H1 (cell line): ENCODE results near the gene HDAC11. TPM values are rescaled to one million over a fixed set of nuclear protein-coding genes. Genes with fewer than 3 reads are reported as not detected.

Source experiments
- CTCF ChIA-PET: fragments of 300-600 bp; sonication (Branson Sonifier 250); formaldehyde crosslinking; loops from one replicate; lab custom pipeline; 2021; ENCODE audit not compliant: partially characterized antibody; lab: Charles Lee
- POLR2A ChIA-PET: fragments of 300-600 bp; sonication (Branson Sonifier 250); formaldehyde crosslinking; loops from one replicate; lab custom pipeline; 2021; ENCODE audit warnings: inconsistent platforms; ENCODE audit not compliant: partially characterized antibody; lab: Charles Lee
- DNase-seq, 2 experiments: peaks; one replicate each; pipeline versions ENCODE4 v3.0.0 to v3.0.0-alpha.2; 2010 to 2022; ENCODE audit warnings: low spot score in 2 of 2, low read depth in 1 of 2, mixed read lengths in 1 of 2
- FAIRE-seq: peaks from 2 replicates; lab custom pipeline; 2011; peaks lifted over from hg19 to GRCh38; lab: Jason Lieb, UNC
- H2AFZ ChIP-seq: 2 replicates; pipeline ENCODE4 v1.8.1; 2012; ENCODE audit warnings: low read length, inconsistent platforms
- H2AK5ac ChIP-seq: 2 replicates; pipeline ENCODE4 v1.6.1; 2013; ENCODE audit warnings: low read depth, low read length
- H2BK120ac ChIP-seq: replicated peaks from 2 replicates; pipeline ENCODE3; 2013; ENCODE audit warnings: low read depth, low read length, inconsistent platforms
- H2BK12ac ChIP-seq: 2 replicates; pipeline ENCODE4 v1.6.1; 2013; ENCODE audit warnings: low read depth, low read length
- H2BK15ac ChIP-seq: 2 replicates; pipeline ENCODE4 v1.6.1; 2013; ENCODE audit warnings: low read length
- H2BK20ac ChIP-seq: 2 replicates; pipeline ENCODE4 v1.6.1; 2013; ENCODE audit warnings: low read length
- H2BK5ac ChIP-seq: 2 replicates; pipeline ENCODE4 v1.6.1; 2013; ENCODE audit warnings: low read depth, low read length
- H3K14ac ChIP-seq: 2 replicates; pipeline ENCODE4 v1.6.1; 2013; ENCODE audit warnings: inconsistent platforms; ENCODE audit not compliant: insufficient read length
- H3K18ac ChIP-seq: 2 replicates; pipeline ENCODE4 v1.6.1; 2013; ENCODE audit warnings: low read length; ENCODE audit errors: extremely low read depth
- H3K23ac ChIP-seq: 2 replicates; pipeline ENCODE4 v1.6.1; 2013; ENCODE audit warnings: inconsistent platforms; ENCODE audit not compliant: insufficient read length
- H3K23me2 ChIP-seq: 2 replicates; pipeline ENCODE4 v1.6.1; 2013; ENCODE audit warnings: low read depth, low read length
- H3K27ac ChIP-seq: 2 replicates; pipeline ENCODE4 v1.6.1; 2011; ENCODE audit warnings: low read depth, low read length, inconsistent platforms
- H3K27me3 ChIP-seq, 4 experiments: replicated peaks in 1 of 4; 1 replicate in 1 of 4; 2 replicates in 3 of 4; pipeline versions ENCODE4 v1.6.1 to v1.8.1; 2011 to 2013; ENCODE audit warnings: low read length in 3 of 4, mild to moderate bottlenecking in 3 of 4, inconsistent platforms in 2 of 4, mixed read lengths in 2 of 4, moderate library complexity in 1 of 4; ENCODE audit not compliant: control insufficient read depth in 3 of 4, insufficient read depth in 3 of 4; ENCODE audit errors: extremely low read depth in 1 of 4
- H3K36me3 ChIP-seq, 4 experiments: 2 replicates each; pipeline versions ENCODE4 v1.6.1 to v1.8.1; 2011 to 2013; ENCODE audit warnings: mild to moderate bottlenecking in 4 of 4, low read length in 3 of 4, moderate library complexity in 2 of 4, control low read depth in 1 of 4, inconsistent platforms in 1 of 4; ENCODE audit not compliant: insufficient read depth in 4 of 4, control insufficient read depth in 2 of 4
- H3K4ac ChIP-seq: replicated peaks from 2 replicates; pipeline ENCODE3; 2013; ENCODE audit warnings: low read length, low read depth, mixed read lengths, inconsistent platforms; ENCODE audit not compliant: insufficient read length
- H3K4me1 ChIP-seq, 4 experiments: replicated peaks in 1 of 4; 1 replicate in 1 of 4; 2 replicates in 3 of 4; pipeline versions ENCODE4 v1.6.1 to v1.8.1; 2011 to 2013; ENCODE audit warnings: low read length in 3 of 4, inconsistent platforms in 2 of 4, mixed read lengths in 1 of 4; ENCODE audit not compliant: insufficient read depth in 4 of 4, control insufficient read depth in 3 of 4
- H3K4me2 ChIP-seq, 2 experiments: 2 replicates each; pipeline versions ENCODE4 v1.6.1 to v1.8.1; 2011 to 2013; ENCODE audit warnings: low read depth in 2 of 2, low read length in 2 of 2, control low read depth in 1 of 2, inconsistent platforms in 1 of 2, mild to moderate bottlenecking in 1 of 2; ENCODE audit not compliant: insufficient read depth in 1 of 2
- H3K4me3 ChIP-seq, 4 experiments: fragments of 200-600, 300-600 bp in 1 of 4; sonication (generic), shearing (Covaris generic), sonication (Bioruptor Twin) in 1 of 4; 2 replicates each; pipeline versions ENCODE4 v1.5.1 to v1.8.1; 2011 to 2016; ENCODE audit warnings: low read length in 4 of 4, low read depth in 3 of 4, control low read depth in 2 of 4, inconsistent platforms in 2 of 4, mild to moderate bottlenecking in 2 of 4, mixed read lengths in 1 of 4, moderate library complexity in 1 of 4; ENCODE audit not compliant: insufficient read depth in 2 of 4; ENCODE audit errors: extremely low read depth in 1 of 4
- H3K56ac ChIP-seq: replicated peaks from 2 replicates; pipeline ENCODE3; 2013; ENCODE audit warnings: low read depth, mild to moderate bottlenecking, mixed read lengths, low read length, inconsistent platforms; ENCODE audit not compliant: insufficient read length
- H3K79me1 ChIP-seq: 2 replicates; pipeline ENCODE4 v1.6.1; 2013; ENCODE audit warnings: low read depth, low read length, control low read depth
- H3K79me2 ChIP-seq, 2 experiments: 2 replicates each; pipeline versions ENCODE4 v1.6.1 to v1.8.1; 2012 to 2013; ENCODE audit warnings: low read length in 2 of 2, mild to moderate bottlenecking in 2 of 2, inconsistent platforms in 1 of 2; ENCODE audit not compliant: insufficient read depth in 2 of 2, control insufficient read depth in 1 of 2
- H3K9ac ChIP-seq, 4 experiments: replicated peaks in 1 of 4; 1 replicate in 1 of 4; 2 replicates in 3 of 4; pipeline versions ENCODE4 v1.6.1 to v1.8.1; 2011 to 2013; ENCODE audit warnings: low read depth in 3 of 4, low read length in 3 of 4, control low read depth in 2 of 4, mild to moderate bottlenecking in 2 of 4, moderate library complexity in 2 of 4, inconsistent platforms in 1 of 4; ENCODE audit errors: extremely low read depth in 1 of 4
- H3K9me3 ChIP-seq, 2 experiments: 2 replicates each; pipeline versions ENCODE4 v1.6.1 to v1.8.1; 2012 to 2013; ENCODE audit warnings: mild to moderate bottlenecking in 2 of 2, moderate library complexity in 2 of 2, control low read depth in 1 of 2, inconsistent platforms in 1 of 2, low read depth in 1 of 2, low read length in 1 of 2, mixed read lengths in 1 of 2; ENCODE audit not compliant: insufficient read depth in 2 of 2
- H4K20me1 ChIP-seq, 2 experiments: replicated peaks in 1 of 2; 2 replicates each; pipeline versions ENCODE3 to v1.8.1; 2011 to 2013; ENCODE audit warnings: inconsistent platforms in 2 of 2, low read length in 2 of 2, mild to moderate bottlenecking in 1 of 2; ENCODE audit not compliant: insufficient read depth in 2 of 2, control insufficient read depth in 1 of 2
- H4K5ac ChIP-seq: 2 replicates; pipeline ENCODE4 v1.6.1; 2013; ENCODE audit warnings: low read length, low read depth, mixed read lengths, inconsistent platforms; ENCODE audit not compliant: insufficient read length
- H4K8ac ChIP-seq: 2 replicates; pipeline ENCODE4 v1.8.0; 2013; ENCODE audit warnings: mild to moderate bottlenecking, moderate library complexity, low read length, inconsistent platforms; ENCODE audit not compliant: insufficient read depth; ENCODE audit errors: extremely low read depth
- H4K91ac ChIP-seq: replicated peaks from 2 replicates; pipeline ENCODE3; 2013; ENCODE audit warnings: low read length, mixed read lengths, inconsistent platforms; ENCODE audit not compliant: insufficient read length
- GTF2F1 ChIP-seq: IDR thresholded peaks from 2 replicates; pipeline ENCODE4 v1.6.1; 2012; ENCODE audit warnings: low read depth, low read length, improper control_type of control experiment, borderline replicate concordance
- HDAC2 ChIP-seq, 2 experiments: fragments of 300-600 bp in 1 of 2; sonication (generic) in 1 of 2; IDR thresholded peaks; 2 replicates each; pipeline ENCODE4 v1.6.1; 2011 to 2012; ENCODE audit warnings: low read depth in 2 of 2, low read length in 2 of 2, mild to moderate bottlenecking in 2 of 2, moderate library complexity in 2 of 2, borderline replicate concordance in 1 of 2, inconsistent platforms in 1 of 2
- KDM4A ChIP-seq: IDR thresholded peaks from one replicate; pipeline ENCODE4 v1.7.1; 2012; ENCODE audit warnings: low read depth, mild to moderate bottlenecking, moderate library complexity, low read length, inconsistent platforms; ENCODE audit not compliant: severe bottlenecking
- POLR2A ChIP-seq, 2 experiments: IDR thresholded peaks; 1 replicate in 1 of 2; 2 replicates in 1 of 2; pipeline ENCODE4 v1.6.1; 2011; ENCODE audit warnings: low read depth in 2 of 2, low read length in 2 of 2, mild to moderate bottlenecking in 2 of 2; ENCODE audit errors: control extremely low read depth in 1 of 2
- POLR2AphosphoS5 ChIP-seq: IDR thresholded peaks from 2 replicates; pipeline ENCODE4 v1.6.1; 2011; ENCODE audit warnings: low read depth, low read length
- POU5F1 ChIP-seq: IDR thresholded peaks from 2 replicates; pipeline ENCODE4 v1.6.1; 2011; ENCODE audit warnings: low read depth, mild to moderate bottlenecking, low read length, moderate library complexity
- RBBP5 ChIP-seq: IDR thresholded peaks from 2 replicates; pipeline ENCODE4 v1.7.1; 2012; ENCODE audit warnings: low read depth, mild to moderate bottlenecking, inconsistent platforms, low read length, moderate library complexity, borderline replicate concordance
- SIN3A ChIP-seq, 2 experiments: IDR thresholded peaks in 1 of 2; conservative IDR thresholded peaks in 1 of 2; 2 replicates each; pipeline ENCODE4 v1.6.1; 2011 to 2012; ENCODE audit warnings: low read length in 2 of 2, improper control_type of control experiment in 1 of 2, low read depth in 1 of 2, mild to moderate bottlenecking in 1 of 2
- WGBS, 2 experiments: shearing (Covaris generic) in 1 of 2; methylation state at CpG; one replicate each; pipeline versions ENCODE4 v1.1.6 to v1.1.7; 2013 to 2015; ENCODE audit warnings: low lambda C conversion rate in 2 of 2, mixed read lengths in 2 of 2, inconsistent platforms in 1 of 2, low coverage in 1 of 2, missing lambda C conversion rate in 1 of 2; ENCODE audit not compliant: insufficient replicate concordance in 2 of 2, insufficient coverage in 1 of 2, insufficient read length in 1 of 2; ENCODE audit errors: extremely low coverage in 1 of 2, missing lambda C conversion rate in 1 of 2; 5-methylcytosine and 5-hydroxymethylcytosine counted together
- polyA plus RNA-seq, 7 experiments: library from polyadenylated mRNA; depleted of rRNA in 3 of 7; stranded (reverse) in 5 of 7; unstranded in 2 of 7; fragments of >200 nt in 5 of 7; fragments of 200-250 nt in 2 of 7; gene quantifications; 1 replicate in 5 of 7; 2 replicates in 1 of 7; 4 replicates in 1 of 7; pipeline versions ENCODE4 v1.2.1 to v1.2.3, GENCODE V29; 2011 to 2013; ENCODE audit warnings: missing spikeins in 2 of 7, mixed read lengths in 2 of 7
- total RNA-seq: library from RNA; stranded (reverse); fragmentation: NEBNext Ultra II Directional; extraction: Animal tissue kit (Norgen Biotek cat#: 25700); gene quantifications from 2 replicates; pipeline ENCODE4 v1.2.1, GENCODE V29; 2021
- TF ChIP-seq, protein P1 (sequence below): IDR thresholded peaks from 2 replicates; pipeline ENCODE4 v1.6.1; 2012; ENCODE audit warnings: inconsistent platforms

HDAC11 gene
- total and polyA plus RNA-seq, 2 of the 8 experiments (the other 6 are each of a cell fraction or from before 2014, with no cell fraction given): 6.8 to 7.4 TPM

DNA sequence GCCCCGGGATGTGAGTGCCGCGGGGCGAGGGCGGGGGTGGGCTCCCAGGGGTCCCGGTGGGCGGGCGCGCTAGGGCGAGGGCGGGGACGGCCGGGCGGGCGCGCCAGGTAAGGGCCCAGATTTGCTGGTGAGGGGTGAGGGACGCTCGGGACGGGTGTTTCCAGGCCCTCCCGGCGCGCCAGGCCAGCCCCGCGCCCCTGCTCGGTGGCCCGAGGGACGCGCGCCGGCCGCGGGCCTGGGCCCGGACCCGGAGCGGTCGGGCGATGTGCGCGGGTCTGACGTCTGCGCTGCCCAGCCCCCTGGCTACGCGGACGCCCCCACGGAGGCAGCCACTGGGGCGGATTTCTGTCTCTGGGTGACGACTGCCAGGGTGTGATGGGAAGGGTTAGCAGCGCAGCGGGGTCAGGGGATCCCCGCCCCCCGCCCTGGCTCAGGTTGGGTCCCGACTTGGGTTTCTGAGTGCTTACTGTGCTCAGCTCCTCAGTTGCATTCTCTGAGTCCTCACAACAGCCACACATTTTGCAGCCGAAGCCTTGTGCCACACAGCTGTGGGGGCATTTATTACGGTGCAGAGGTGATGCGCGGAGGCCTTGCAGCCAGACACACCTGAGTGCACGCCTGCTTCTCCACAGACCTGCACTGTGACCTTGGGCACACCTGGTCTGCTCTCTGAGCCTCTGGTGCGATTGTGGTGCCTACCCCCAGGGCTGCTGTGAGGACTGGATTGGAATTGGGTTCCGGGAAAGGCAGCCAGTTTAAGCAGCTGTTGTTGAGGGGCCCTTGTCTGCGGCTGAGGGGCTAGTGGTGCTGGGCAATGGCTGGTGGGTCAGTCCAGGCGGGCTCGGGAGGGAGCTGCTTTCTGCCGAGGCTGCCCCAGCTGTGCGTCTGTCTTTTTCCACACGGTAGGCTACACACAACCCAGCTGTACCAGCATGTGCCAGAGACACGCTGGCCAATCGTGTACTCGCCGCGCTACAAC lies 523 bp downstream of the HDAC11 start:
- Histone ChIP-seq H2BK120ac (no peak overlapping the region), H3K36me3 (no peaks in the 10 kb centered on the region), H2BK12ac (no peak overlapping the region), H3K18ac (peak overlapping the region; percentile 83), H2BK5ac (no peak overlapping the region), H4K20me1 (no peaks in the 10 kb centered on the region), H2AK5ac (no peak overlapping the region; the same call in 1 of the 2 replicates), H3K56ac (no peak overlapping the region), H3K79me2 (no peaks in the 10 kb centered on the region), H3K4me1 (peaks cover 3 to 23% (median 9%) of the 10 kb centered on the region in 4 experiments), H2BK20ac (no peak overlapping the region), H3K4me3 (peak overlapping the region; percentile 54 to 74 (median 70)), H2BK15ac (peak overlapping the region; percentile 31; the same call in 1 of the 2 replicates), H4K8ac (peak overlapping the region; percentile 9), H3K23me2 (peaks cover 8% of the 10 kb centered on the region; the same call in 1 of the 2 replicates), H3K27ac (no peak overlapping the region), H3K4me2 (peak overlapping the region; percentile 68 to 84), H3K27me3 (peaks cover 0 to 9% (median 4%) of the 10 kb centered on the region in 4 experiments; a peak in 5 of 7 replicates), H3K14ac (no peak overlapping the region), H3K79me1 (no peaks in the 10 kb centered on the region), H3K4ac (no peak overlapping the region), H4K5ac (no peak overlapping the region), H4K91ac (no peak overlapping the region), H2AFZ (peak overlapping the region; percentile 31; the same call in 1 of the 2 replicates), H3K23ac (no peak overlapping the region), H3K9me3 (no peaks in the 10 kb centered on the region), H3K9ac (peak overlapping the region in 2 of 4 experiments; percentile 25 to 50; a peak in 2 of 7 replicates)
- DNase-seq (no peak), FAIRE-seq (no peak)
- POLR2A ChIA-PET: interaction anchor here (0.9 to 1.9 kb wide), 5 partner anchors 9 to 163 kb away, joined by 3 to 6 read pairs (median 3); partner anchors contain the start of gene NUP210
- CTCF ChIA-PET: interaction anchor here (0.8 to 13.7 kb wide), 9 partner anchors 8 to 405 kb away, joined by 3 to 159 read pairs (median 4); no protein-coding TSS in a partner anchor
- 32% methylated on average over 46 of the region's 70 CpGs; no CpG with 5 or more reads in 1 of the 2 experiments for WGBS, 2 experiments
- TF ChIP-seq SIN3A (conservative IDR thresholded peaks at IDR 0.05 in 1 of 2, IDR thresholded peaks at IDR 0.05 in 1 of 2; ENCODE audit: low read depth in 1 of 2, low read length in 2 of 2) (no peak), HDAC2 (IDR thresholded peaks at IDR 0.05; ENCODE audit: borderline replicate concordance in 1 of 2, low read depth in 2 of 2, low read length in 2 of 2) (0 out of 4 replicates have a peak, but pooled peaks of 1 of the 2 experiments have one; percentile 35), GTF2F1 (no peak), POLR2A (IDR thresholded peaks at IDR 0.05; ENCODE audit: control extremely low read depth in 1 of 2, low read depth in 2 of 2, low read length in 2 of 2) (no peak), POU5F1 (no peak), POLR2AphosphoS5 (no peak), KDM4A (peak; percentile 59), RBBP5 (no peak; the same call in 1 of the 2 replicates)
- TF ChIP-seq, protein P1, sequence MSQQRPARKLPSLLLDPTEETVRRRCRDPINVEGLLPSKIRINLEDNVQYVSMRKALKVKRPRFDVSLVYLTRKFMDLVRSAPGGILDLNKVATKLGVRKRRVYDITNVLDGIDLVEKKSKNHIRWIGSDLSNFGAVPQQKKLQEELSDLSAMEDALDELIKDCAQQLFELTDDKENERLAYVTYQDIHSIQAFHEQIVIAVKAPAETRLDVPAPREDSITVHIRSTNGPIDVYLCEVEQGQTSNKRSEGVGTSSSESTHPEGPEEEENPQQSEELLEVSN: no peak
